ACC112 (cell line): Measurements from ENCODE around the gene TSR3.

Source experiments
- H2AFZ ChIP-seq: fragments of 200-600 bp; sonication (generic); one replicate; pipeline ENCODE4 v1.6.0; 2017; ENCODE audit warnings: antibody characterized with exemption, low read length; ENCODE audit not compliant: unreplicated experiment
- H3K27ac ChIP-seq: fragments of 200-600 bp; sonication (generic); 2 replicates; pipeline ENCODE4 v1.5.1; 2014; ENCODE audit warnings: low read depth, mild to moderate bottlenecking, antibody characterized with exemption, low read length, moderate library complexity
- H3K27me3 ChIP-seq: fragments of 200-600 bp; sonication (generic); 2 replicates; pipeline ENCODE4 v1.6.1; 2014; ENCODE audit warnings: mild to moderate bottlenecking, antibody characterized with exemption, low read length, moderate library complexity, mixed read lengths; ENCODE audit not compliant: insufficient read depth
- H3K36me3 ChIP-seq: fragments of 200-600 bp; sonication (generic); 2 replicates; pipeline ENCODE4 v1.6.1; 2016; ENCODE audit warnings: mild to moderate bottlenecking, antibody characterized with exemption, low read length, moderate library complexity, mixed read lengths; ENCODE audit not compliant: insufficient read depth
- H3K4me1 ChIP-seq: fragments of 200-600 bp; sonication (generic); one replicate; pipeline ENCODE4 v1.6.1; 2016; ENCODE audit warnings: low read length, mixed read lengths; ENCODE audit not compliant: insufficient read depth, unreplicated experiment, control insufficient read depth
- H3K4me3 ChIP-seq: fragments of 200-600 bp; sonication (generic); 2 replicates; pipeline ENCODE4 v1.5.1; 2014; ENCODE audit warnings: mild to moderate bottlenecking, low read depth, low read length
- H3K79me2 ChIP-seq: fragments of 200-600 bp; sonication (generic); one replicate; pipeline ENCODE4 v1.6.0; 2016; ENCODE audit warnings: low read length; ENCODE audit not compliant: control insufficient read depth, unreplicated experiment, insufficient read depth

Gene TSR3

DNA sequence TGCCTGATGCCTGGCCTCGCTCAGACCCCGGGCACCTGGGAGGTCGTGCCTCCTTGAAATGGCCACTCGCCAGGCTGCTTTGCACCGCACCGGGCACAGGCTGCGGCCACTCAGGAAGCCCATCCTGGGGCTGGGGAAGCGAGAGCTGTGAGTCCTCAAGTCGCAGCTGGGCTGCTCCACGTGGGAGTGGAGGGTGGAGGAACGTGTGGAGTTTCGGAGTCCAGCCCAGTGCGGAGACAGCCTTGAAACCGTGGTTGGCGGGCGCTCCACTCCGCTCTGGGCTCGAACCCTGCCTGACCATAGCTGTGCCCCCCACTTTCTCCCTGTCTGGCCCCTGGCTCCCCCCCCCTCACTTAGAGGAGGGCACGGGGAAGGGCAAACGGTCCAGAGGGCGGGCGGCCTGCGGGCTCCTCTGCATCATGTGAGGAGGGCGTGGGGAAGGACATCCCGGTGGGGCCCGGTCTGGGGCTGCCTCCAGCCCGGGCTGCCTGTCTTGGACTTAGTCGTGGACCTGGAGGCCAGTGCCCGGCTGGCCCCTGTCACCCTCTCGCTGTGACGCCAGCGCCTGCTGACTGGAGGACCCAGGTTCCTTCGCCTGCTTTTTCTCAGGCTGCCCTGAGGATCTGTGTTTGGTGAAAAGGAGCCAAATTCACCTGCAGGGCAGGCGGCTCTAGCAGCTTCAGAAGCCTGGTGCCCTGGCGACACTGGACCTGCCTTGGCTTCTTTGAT, 39.8 kb downstream of the TSR3 start:
- Histone ChIP-seq H3K27me3 (no peaks in the 10 kb centered on the region), H2AFZ (no peak overlapping the region), H3K36me3 (peaks cover 19% of the 10 kb centered on the region; the same call in 1 of the 2 replicates), H3K4me3 (peak overlapping the region; percentile 94), H3K79me2 (peaks cover 71% of the 10 kb centered on the region), H3K4me1 (peaks cover 22% of the 10 kb centered on the region), H3K27ac (no peak overlapping the region)

DNA sequence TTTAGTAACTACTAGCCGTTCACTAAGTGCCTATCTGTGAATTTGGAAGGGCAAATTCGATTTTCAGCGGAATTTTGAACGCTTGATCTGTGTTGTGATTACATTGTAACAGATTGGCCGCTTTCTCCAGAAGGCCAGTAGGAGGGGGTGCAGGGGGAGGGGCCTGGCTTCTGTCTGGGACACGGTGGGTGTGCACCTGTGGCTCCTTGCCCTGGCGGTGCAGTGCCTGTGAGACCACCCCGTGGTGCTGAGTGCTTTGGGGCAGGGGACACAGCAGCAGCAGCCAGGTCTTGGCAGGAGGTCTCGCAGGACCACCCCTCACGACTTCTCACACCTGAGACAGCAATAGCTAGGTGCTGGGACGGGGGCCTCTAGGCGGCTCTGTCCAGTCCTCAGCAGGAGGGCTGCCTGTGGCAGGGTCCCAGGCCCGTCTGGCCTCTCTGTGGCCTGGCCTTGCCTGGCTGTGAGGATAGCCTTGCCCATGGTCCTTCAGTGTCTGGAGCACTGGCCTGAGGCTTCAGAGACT, 40.4 kb downstream of the TSR3 start:
- no peaks in the 10 kb centered on the region for H3K27me3 ChIP-seq
- H3K27ac ChIP-seq = no peak overlapping the region
- no peak overlapping the region for H2AFZ ChIP-seq
- peak overlapping the region; percentile 94 for H3K4me3 ChIP-seq
- H3K4me1 ChIP-seq = peaks cover 22% of the 10 kb centered on the region
- peaks cover 65% of the 10 kb centered on the region for H3K79me2 ChIP-seq
- peaks cover 19% of the 10 kb centered on the region; the same call in 1 of the 2 replicates for H3K36me3 ChIP-seq

DNA sequence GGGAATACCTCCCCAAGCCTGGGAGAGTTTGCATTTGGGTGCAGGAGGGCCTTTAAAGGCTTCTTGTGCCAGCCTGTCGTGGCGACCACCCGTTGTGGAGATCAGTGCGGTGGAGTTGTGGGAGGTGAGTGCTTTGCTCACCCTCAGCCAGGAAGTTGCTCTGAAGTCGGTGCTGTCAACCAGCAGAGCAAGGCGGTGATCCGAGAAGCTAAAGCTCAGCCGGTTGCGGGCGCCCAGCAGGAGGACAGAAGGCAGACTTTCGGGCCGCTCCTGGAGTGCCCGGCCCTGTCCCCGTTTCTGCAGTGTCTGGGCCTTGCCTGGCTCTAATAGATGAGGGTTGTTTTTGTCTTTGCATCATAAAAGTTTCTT, 40.9 kb downstream of the TSR3 start:
- Histone ChIP-seq H3K36me3 (peaks cover 16% of the 10 kb centered on the region; the same call in 1 of the 2 replicates), H3K27ac (peak overlapping the region; percentile 53; the same call in 1 of the 2 replicates)

DNA sequence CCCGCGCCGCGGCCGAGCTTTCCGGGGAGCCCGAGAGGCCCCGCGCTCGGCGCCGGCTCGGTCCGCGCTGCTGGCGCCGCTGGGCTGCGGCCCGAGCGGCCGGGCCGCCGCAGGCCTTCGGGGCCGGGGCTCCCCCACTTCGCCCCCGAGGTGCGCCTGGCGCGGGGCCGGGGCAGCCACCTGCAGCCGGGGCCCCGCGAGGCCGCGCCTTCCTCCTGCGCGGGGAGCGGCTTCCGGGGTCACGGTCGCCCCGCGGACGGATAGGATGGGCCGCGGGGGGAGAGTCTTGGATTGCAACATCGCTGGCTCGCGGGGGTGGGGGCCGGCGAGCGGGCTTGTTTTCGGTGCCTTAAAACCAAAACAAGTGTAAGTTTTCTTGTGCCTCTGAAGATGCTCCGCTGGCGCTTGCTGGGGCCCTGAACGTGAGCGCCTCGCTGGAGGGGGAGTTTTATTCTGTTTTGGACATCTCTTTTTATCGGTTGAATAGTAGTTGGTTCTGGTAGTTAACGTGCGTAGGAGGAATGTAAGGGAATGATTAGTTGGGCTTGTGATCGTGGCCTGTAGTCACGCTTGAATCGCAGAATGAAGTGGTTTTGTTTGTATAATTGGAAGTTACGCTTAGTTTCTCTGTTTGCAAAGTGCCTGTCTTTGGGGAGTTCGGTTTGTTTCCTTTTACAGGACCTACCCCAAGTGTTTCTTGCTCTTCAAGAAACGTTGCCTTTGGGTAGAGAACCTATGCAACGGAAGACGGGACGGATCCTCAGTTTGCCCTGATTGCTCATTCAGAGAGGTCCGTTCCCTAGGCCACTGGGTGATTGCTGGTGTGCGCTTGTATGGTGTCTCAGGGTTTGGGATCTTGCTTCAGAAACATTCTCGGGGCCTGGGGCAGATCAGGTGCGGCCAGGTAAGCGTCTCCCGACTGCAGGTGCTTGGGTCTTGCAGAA, 41.5 kb downstream of the TSR3 start:
- Histone ChIP-seq H3K27me3 (no peaks in the 10 kb centered on the region), H3K79me2 (peaks cover 54% of the 10 kb centered on the region), H3K36me3 (peaks cover 11% of the 10 kb centered on the region; the same call in 1 of the 2 replicates), H3K4me3 (peak overlapping the region; percentile 94), H2AFZ (no peak overlapping the region), H3K27ac (peak overlapping the region; percentile 53), H3K4me1 (peaks cover 22% of the 10 kb centered on the region)

More for the DNA sequence above, 40.9 kb downstream of the TSR3 start:
- peaks cover 60% of the 10 kb centered on the region for H3K79me2 ChIP-seq
- no peak overlapping the region for H2AFZ ChIP-seq
- H3K4me3 ChIP-seq = peak overlapping the region; percentile 94
- no peaks in the 10 kb centered on the region for H3K27me3 ChIP-seq
- peaks cover 22% of the 10 kb centered on the region for H3K4me1 ChIP-seq

DNA sequence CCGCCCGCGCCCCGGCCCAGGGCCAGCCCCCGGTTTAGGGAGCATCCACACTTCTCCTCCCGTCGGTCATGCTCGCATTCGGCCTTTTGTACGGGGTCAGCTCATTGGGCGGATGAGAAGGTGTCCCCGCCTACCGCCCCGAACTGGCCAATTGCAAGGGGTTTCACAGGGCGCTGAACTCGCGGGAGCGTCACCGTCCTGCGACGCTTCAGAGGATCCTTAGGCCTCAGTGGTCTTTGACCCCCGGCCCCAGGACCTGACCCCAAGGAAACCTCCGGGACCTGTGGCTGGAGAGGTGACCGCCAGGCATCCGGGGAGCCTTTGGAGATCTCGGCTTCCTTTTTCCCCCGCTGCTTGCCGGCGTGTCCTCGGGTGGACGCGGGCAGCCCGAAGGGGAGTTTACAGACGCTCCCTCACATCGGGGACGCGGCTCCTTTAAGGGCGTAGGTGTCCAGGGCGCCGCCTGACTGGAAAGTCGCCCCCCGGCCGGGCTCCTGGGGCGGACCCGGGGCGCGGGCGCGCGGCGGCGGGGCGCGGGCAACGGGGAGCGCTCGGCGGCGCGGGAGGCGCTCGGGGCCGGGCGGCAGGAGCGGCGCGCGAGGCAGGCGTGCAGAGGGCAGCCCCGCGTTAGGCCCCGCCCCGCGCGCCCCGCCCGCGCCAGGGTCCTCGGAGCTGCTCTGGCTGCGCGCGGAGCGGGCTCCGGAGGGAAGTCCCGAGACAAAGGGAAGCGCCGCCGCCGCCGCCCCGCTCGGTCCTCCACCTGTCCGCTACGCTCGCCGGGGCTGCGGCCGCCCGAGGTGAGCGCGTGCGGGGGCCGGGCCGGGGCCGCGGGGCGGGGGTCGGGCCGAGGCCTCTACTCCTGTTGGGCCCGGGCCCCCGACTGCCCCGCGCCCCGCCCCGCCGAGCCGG, 42.4 kb downstream of the TSR3 start, which contains the start of gene UBE2I:
UBE2I (plus strand) TSS at position 660 of the 909 bp plus-strand sequence. CDS start 4,395 bp downstream, outside the sequence.
- H3K36me3 ChIP-seq = peaks cover 6% of the 10 kb centered on the region; the same call in 1 of the 2 replicates
- H3K27ac ChIP-seq = peak within 1 kb of the TSS; percentile 99
- H3K4me1 ChIP-seq = peaks cover 22% of the 10 kb centered on the region
- no peaks in the 10 kb centered on the region for H3K27me3 ChIP-seq
- peaks cover 45% of the 10 kb centered on the region for H3K79me2 ChIP-seq
- H3K4me3 ChIP-seq = peak within 1 kb of the TSS; percentile 94
- peak within 1 kb of the TSS; percentile 84 for H2AFZ ChIP-seq

DNA sequence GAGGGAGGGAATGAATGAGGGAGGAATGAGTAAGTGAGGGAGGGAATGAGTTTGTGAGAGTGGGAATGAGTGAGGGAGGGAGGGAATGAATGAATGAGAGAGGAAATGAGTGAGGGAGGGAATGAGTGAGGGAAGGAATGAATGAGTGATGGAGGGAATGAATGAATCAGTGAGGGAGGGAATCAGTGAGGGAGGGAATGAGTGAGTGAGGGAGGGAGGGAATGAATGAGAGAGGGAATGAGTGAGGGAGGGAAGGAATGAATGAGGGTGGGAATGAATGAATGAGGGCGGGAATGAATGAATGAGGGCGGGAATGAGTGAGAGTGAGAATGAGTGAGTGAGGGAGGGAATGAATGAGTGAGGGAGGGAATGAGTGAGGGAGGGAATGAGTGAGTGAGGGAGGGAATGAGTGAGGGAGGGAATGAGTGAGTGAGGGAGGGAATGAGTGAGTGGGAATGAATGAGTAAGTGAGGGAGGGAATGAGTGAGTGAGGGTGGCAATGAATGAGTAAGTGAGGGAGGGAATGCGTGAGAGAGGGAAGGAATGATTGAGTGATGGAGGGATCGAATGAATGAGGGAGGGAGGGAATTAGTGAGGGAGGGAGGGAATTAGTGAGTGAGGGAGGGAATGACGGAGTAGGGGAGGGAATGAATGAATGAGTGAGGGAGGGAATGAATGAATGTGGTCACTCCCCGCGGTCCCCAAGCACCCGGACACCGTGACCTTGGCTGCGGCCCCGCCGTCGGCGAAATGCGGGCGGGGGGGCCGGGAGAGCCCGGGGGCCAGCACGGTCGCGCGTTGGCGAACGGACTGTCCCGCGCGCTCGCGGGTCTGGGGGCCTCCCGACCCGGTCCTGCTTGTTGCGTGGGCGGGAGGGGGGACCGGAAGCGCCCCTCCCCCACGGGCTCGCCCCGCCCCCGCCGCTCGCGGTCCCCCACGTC, 43.4 kb downstream of the TSR3 start:
- Histone ChIP-seq H2AFZ (no peak overlapping the region), H3K4me3 (peak overlapping the region; percentile 86), H3K27me3 (no peaks in the 10 kb centered on the region), H3K79me2 (peaks cover 35% of the 10 kb centered on the region), H3K27ac (peak overlapping the region; percentile 99), H3K36me3 (peaks cover 6% of the 10 kb centered on the region; the same call in 1 of the 2 replicates), H3K4me1 (peaks cover 22% of the 10 kb centered on the region)

DNA sequence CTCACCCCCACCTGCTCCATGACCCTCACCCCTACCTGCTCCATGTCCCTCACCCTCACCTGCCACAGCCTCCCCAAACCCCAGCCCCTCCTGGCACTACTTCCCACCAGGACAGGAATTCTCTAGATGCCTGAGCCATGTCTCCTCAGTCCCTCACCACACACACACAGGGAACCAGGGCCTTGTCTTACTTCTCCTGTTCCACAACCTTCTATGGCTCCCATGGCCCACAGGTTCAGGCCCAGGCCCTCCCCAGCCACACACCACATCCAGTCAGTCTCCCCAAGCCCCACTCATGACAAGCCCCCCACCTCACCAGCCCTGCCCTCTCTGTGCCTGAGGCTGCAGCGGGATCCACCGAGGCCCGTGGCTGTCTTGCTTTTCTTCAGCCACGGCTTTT, 45.3 kb downstream of the TSR3 start:
- no peak overlapping the region for H2AFZ ChIP-seq
- H3K4me3 ChIP-seq = no peak overlapping the region
- peaks cover 7% of the 10 kb centered on the region for H3K4me1 ChIP-seq
- no peaks in the 10 kb centered on the region for H3K27me3 ChIP-seq
- peaks cover 16% of the 10 kb centered on the region for H3K79me2 ChIP-seq
- no peak overlapping the region for H3K27ac ChIP-seq
- no peaks in the 10 kb centered on the region for H3K36me3 ChIP-seq

DNA sequence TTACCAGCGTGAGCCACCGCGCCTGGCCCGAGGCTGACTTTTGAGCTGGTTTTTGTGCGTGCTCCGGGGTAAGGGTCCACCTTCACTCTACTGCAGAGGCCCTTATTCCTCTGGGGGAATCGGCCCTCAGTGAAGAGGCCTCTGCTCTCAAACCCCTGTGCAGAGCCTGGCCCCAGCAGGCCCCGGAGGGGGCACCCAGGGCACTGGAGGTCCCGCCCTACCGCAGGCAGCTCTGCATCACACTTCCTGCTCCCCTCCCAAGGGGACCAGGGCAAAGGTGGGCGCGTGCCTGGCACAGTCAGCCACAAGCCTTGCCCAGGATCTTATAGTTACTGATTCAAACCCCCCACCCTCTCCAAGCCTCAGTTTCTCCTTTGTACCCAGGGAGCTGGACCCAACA, 45.9 kb downstream of the TSR3 start:
- H3K36me3 ChIP-seq = no peaks in the 10 kb centered on the region
- no peaks in the 10 kb centered on the region for H3K27me3 ChIP-seq
- H3K27ac ChIP-seq = no peak overlapping the region
- H3K4me1 ChIP-seq = peaks cover 3% of the 10 kb centered on the region
- H2AFZ ChIP-seq = no peak overlapping the region
- H3K79me2 ChIP-seq = peaks cover 11% of the 10 kb centered on the region
- H3K4me3 ChIP-seq = no peak overlapping the region

DNA sequence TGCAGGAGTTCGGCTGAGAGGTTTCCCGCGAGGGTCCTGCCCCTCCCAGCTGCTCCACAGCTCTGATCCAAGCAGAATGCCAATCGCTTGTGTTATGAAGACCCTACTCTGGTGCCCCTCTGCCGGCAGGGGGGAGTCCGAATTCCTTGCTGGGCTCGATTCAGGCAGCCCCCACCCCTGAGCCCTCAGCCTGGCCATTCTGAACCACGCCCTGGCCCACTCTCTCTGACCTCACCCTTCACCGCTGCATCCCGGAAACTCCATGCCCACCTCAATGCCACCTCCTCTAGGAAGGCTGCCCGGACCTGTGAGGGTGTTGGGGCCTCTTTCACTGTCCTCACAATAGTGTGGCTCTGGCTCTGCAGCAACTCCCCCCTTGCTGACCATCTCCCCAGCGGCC, 50.1 kb downstream of the TSR3 start:
- H2AFZ ChIP-seq = no peak overlapping the region
- H3K4me1 ChIP-seq = peaks cover 10% of the 10 kb centered on the region
- no peaks in the 10 kb centered on the region for H3K36me3 ChIP-seq
- H3K27me3 ChIP-seq = peaks cover 15% of the 10 kb centered on the region
- H3K27ac ChIP-seq = no peak overlapping the region
- H3K79me2 ChIP-seq = no peaks in the 10 kb centered on the region
- no peak overlapping the region for H3K4me3 ChIP-seq
